ENCODE measurements around the gene BRS3. TPM values are rescaled to one million over a fixed set of nuclear protein-coding genes. Genes with fewer than 3 reads are reported as not detected.

BRS3 gene
- total and polyA plus RNA-seq, 2 donors from 2014 or later: not detected

DNA sequence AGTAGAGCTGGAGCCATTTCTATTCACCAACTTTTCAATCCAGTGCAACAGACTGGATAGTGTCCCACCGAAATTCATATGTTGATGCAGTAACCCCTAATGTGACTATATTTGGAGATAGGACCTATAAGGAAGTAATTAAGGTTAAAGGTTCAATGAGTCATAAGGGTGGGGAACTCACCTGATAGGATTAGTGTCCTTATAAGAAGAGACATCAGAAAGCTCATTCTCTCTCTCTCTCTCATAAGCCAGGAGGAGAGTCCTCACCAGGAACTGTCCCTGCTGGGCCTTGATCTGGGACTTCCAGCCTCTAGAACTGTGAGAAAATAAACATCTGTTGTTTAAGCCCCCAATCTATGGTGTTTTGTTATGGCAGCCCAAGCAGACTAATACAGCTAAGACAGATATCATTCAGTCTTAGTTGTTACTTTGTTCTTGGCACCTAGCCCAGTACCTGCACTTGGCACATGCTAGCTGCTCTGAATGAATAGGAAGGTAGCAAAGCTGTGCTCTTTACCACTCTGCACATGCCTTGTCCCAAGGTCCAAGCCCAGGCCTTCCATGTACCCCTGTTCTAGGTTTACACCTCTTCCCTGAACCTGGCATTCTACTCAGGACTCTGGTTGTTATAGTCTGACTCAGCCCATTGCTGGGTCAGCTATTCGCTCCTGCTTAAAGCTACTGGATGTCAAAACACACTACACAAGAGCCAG lies 19.2 kb upstream of the BRS3 start:
- no peaks in the 10 kb centered on the region for H3K4me1 ChIP-seq (ENCODE audit: control insufficient read depth in 2 of 3, insufficient read depth in 2 of 3, low read depth in 1 of 3, low read length in 3 of 3)
- FAIRE-seq: no peak

DNA sequence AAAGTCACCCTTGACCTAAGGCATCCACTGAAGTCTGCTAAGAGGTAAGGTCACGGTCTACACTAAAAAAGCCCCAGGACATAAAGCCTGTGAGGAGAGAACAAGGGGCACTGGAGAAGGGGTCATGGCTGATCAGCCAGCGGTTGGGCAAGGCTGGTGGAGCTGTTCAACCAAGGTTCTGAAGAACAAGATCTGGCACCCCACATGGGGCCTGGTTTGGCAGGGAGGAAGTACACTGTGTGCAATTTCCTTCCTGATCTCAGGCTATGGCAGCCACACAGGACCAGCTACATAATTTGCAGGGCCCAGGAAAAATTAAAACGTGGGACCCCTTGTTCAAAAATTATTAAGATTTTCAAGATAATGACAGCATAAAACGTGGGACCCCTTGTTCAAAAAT lies 14.1 kb upstream of the BRS3 start:
- intact Hi-C loops (cut with DNase I): no loop called here
- Histone ChIP-seq H3K4me3 (ENCODE audit: low read length in 3 of 3) (no peak overlapping the region), H3K9me3 (ENCODE audit: control insufficient read depth in 2 of 3, insufficient read depth in 1 of 3, low read length in 3 of 3) (no peaks in the 10 kb centered on the region), H3K36me3 (ENCODE audit: control insufficient read depth in 2 of 3, insufficient read depth in 3 of 3, low read length in 3 of 3) (no peaks in the 10 kb centered on the region), H3K27ac (ENCODE audit: low read depth in 2 of 2, low read length in 2 of 2) (no peak overlapping the region), H3K27me3 (ENCODE audit: control insufficient read depth, insufficient read depth, low read length) (no peaks in the 10 kb centered on the region), H3K4me1 (ENCODE audit: control insufficient read depth in 2 of 3, insufficient read depth in 2 of 3, low read depth in 1 of 3, low read length in 3 of 3) (no peaks in the 10 kb centered on the region), H3K9ac (ENCODE audit: low read length in 3 of 3) (no peak overlapping the region)
- TF ChIP-seq, protein P1, sequence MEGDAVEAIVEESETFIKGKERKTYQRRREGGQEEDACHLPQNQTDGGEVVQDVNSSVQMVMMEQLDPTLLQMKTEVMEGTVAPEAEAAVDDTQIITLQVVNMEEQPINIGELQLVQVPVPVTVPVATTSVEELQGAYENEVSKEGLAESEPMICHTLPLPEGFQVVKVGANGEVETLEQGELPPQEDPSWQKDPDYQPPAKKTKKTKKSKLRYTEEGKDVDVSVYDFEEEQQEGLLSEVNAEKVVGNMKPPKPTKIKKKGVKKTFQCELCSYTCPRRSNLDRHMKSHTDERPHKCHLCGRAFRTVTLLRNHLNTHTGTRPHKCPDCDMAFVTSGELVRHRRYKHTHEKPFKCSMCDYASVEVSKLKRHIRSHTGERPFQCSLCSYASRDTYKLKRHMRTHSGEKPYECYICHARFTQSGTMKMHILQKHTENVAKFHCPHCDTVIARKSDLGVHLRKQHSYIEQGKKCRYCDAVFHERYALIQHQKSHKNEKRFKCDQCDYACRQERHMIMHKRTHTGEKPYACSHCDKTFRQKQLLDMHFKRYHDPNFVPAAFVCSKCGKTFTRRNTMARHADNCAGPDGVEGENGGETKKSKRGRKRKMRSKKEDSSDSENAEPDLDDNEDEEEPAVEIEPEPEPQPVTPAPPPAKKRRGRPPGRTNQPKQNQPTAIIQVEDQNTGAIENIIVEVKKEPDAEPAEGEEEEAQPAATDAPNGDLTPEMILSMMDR (IDR thresholded peaks at IDR 0.05; ENCODE audit: borderline replicate concordance, extremely low read depth, insufficient read depth): no peak
- no peak for DNase-seq
- FAIRE-seq: no peak

More for the DNA sequence above, 19.2 kb upstream of the BRS3 start:
- H3K9me3 ChIP-seq (ENCODE audit: control insufficient read depth in 2 of 3, insufficient read depth in 1 of 3, low read length in 3 of 3): no peaks in the 10 kb centered on the region
- H3K9ac ChIP-seq (ENCODE audit: low read length in 3 of 3): no peak overlapping the region
- H3K27me3 ChIP-seq (ENCODE audit: control insufficient read depth, insufficient read depth, low read length): no peaks in the 10 kb centered on the region
- TF ChIP-seq, protein P1 (IDR thresholded peaks at IDR 0.05; ENCODE audit: borderline replicate concordance, extremely low read depth, insufficient read depth): no peak
- no peaks in the 10 kb centered on the region for H3K36me3 ChIP-seq (ENCODE audit: control insufficient read depth in 2 of 3, insufficient read depth in 3 of 3, low read length in 3 of 3)
- DNase-seq: no peak
- intact Hi-C loops (cut with DNase I): no loop called here
- H3K27ac ChIP-seq (ENCODE audit: low read depth in 2 of 2, low read length in 2 of 2): no peak overlapping the region
- H3K4me3 ChIP-seq (ENCODE audit: low read length in 3 of 3): no peak overlapping the region

DNA sequence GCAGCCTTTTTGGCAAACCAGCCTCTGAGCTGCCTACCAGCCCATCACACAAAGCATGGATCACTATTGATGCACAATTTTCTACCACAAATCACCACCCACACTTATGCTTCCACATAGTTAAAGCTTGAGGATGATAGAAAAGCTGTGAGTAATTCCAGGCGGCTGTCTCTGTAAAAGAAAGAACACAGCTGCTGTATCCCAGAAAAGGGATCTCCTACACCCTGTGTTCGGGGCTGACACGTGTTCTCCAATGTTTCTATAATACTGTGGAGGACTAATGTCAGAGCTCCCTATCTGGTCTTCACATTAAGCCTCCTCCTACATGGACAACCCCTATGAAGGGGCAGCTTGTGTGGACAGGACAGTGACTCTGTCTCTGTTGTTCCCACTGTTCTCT lies 12.5 kb upstream of the BRS3 start:
- Histone ChIP-seq H3K4me3 (ENCODE audit: low read length in 3 of 3) (no peak overlapping the region), H3K36me3 (ENCODE audit: control insufficient read depth in 2 of 3, insufficient read depth in 3 of 3, low read length in 3 of 3) (no peaks in the 10 kb centered on the region), H3K4me1 (ENCODE audit: control insufficient read depth in 2 of 3, insufficient read depth in 2 of 3, low read depth in 1 of 3, low read length in 3 of 3) (no peaks in the 10 kb centered on the region), H3K27me3 (ENCODE audit: control insufficient read depth, insufficient read depth, low read length) (no peaks in the 10 kb centered on the region), H3K27ac (ENCODE audit: low read depth in 2 of 2, low read length in 2 of 2) (no peak overlapping the region), H3K9me3 (ENCODE audit: control insufficient read depth in 2 of 3, insufficient read depth in 1 of 3, low read length in 3 of 3) (no peaks in the 10 kb centered on the region), H3K9ac (ENCODE audit: low read length in 3 of 3) (no peak overlapping the region)
- FAIRE-seq (no peak), DNase-seq (no peak)
- TF ChIP-seq, protein P1 (IDR thresholded peaks at IDR 0.05; ENCODE audit: borderline replicate concordance, extremely low read depth, insufficient read depth): no peak
- intact Hi-C loops (cut with DNase I): no loop called here

DNA sequence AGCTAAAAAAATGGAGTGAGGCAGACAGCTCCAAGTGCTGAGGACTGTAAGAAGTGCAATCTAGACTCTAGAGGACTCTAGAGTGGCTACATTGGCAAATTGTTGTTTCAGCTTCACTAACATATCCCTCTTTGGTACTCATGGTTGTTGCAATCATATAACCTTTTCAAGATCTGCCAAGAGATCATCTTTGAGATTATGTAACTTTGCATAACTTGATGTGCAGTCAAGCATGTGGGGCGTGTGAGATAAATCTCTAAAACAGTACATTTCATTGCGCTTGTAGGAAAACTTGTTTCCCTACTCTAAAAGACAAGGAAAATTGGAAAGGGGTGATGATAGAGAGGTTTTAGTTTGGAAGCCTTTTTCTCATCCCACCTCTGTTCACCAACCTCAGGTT lies 11.2 kb upstream of the BRS3 start:
- Histone ChIP-seq H3K9ac (ENCODE audit: low read length in 3 of 3) (no peak overlapping the region), H3K36me3 (ENCODE audit: control insufficient read depth in 2 of 3, insufficient read depth in 3 of 3, low read length in 3 of 3) (no peaks in the 10 kb centered on the region), H3K27ac (ENCODE audit: low read depth in 2 of 2, low read length in 2 of 2) (no peak overlapping the region), H3K4me1 (ENCODE audit: control insufficient read depth in 2 of 3, insufficient read depth in 2 of 3, low read depth in 1 of 3, low read length in 3 of 3) (no peaks in the 10 kb centered on the region), H3K9me3 (ENCODE audit: control insufficient read depth in 2 of 3, insufficient read depth in 1 of 3, low read length in 3 of 3) (no peaks in the 10 kb centered on the region), H3K4me3 (ENCODE audit: low read length in 3 of 3) (no peak overlapping the region), H3K27me3 (ENCODE audit: control insufficient read depth, insufficient read depth, low read length) (no peaks in the 10 kb centered on the region)
- DNase-seq (no peak), FAIRE-seq (no peak)
- intact Hi-C loops (cut with DNase I): no loop called here
- TF ChIP-seq, protein P1 (IDR thresholded peaks at IDR 0.05; ENCODE audit: borderline replicate concordance, extremely low read depth, insufficient read depth): no peak
